OCI-LY7 (cell line): Measurements from ENCODE around the gene SUOX. TPM values are rescaled to one million over a fixed set of nuclear protein-coding genes. Genes with fewer than 3 reads are reported as not detected.

Source experiments
- BruUV-seq: library from RNA; stranded (reverse); fragments of 400-500 nt; replicated peaks from 2 replicates; lab custom pipeline; 2021; lab: Mats Ljungman, UMichigan
- CTCF ChIA-PET: fragments of 300-600 bp; sonication (Branson Sonifier 250); formaldehyde crosslinking; loops from one replicate; lab custom pipeline; 2022; ENCODE audit warnings: antibody characterized with exemption; ENCODE audit not compliant: unreplicated experiment; lab: Charles Lee
- POLR2A ChIA-PET: fragments of 300-600 bp; sonication (Branson Sonifier 250); formaldehyde crosslinking; loops from one replicate; lab custom pipeline; 2022; ENCODE audit warnings: antibody characterized with exemption; lab: Charles Lee
- DNase-seq: peaks from one replicate; pipeline ENCODE4 v3.0.0-alpha.2; 2015; ENCODE audit warnings: low spot score
- H2AFZ ChIP-seq: fragments of 200-600 bp; sonication (generic), shearing (Covaris generic); 2 replicates; pipeline ENCODE4 v1.6.1; 2014; ENCODE audit warnings: mild to moderate bottlenecking, antibody characterized with exemption, low read length, moderate library complexity
- H3K27ac ChIP-seq: fragments of 200-600 bp; sonication (generic); 2 replicates; pipeline ENCODE4 v1.5.1; 2014; ENCODE audit warnings: mixed run types, low read depth, mild to moderate bottlenecking, moderate library complexity, low read length, inconsistent platforms; ENCODE audit not compliant: poor library complexity, severe bottlenecking
- H3K36me3 ChIP-seq: fragments of 200-600 bp; sonication (generic); 2 replicates; pipeline ENCODE4 v1.6.1; 2014; ENCODE audit warnings: mild to moderate bottlenecking, antibody characterized with exemption, low read length, moderate library complexity, mixed read lengths; ENCODE audit not compliant: insufficient read depth
- H3K4me1 ChIP-seq: fragments of 200-600 bp; sonication (generic); 2 replicates; pipeline ENCODE4 v1.5.1; 2014; ENCODE audit warnings: mild to moderate bottlenecking, low read length; ENCODE audit not compliant: insufficient read depth, poor library complexity, severe bottlenecking
- H3K4me2 ChIP-seq: fragments of 200-600 bp; sonication (generic); 2 replicates; pipeline ENCODE4 v1.6.1; 2014; ENCODE audit warnings: mild to moderate bottlenecking, low read length
- H3K4me3 ChIP-seq: fragments of 200-600 bp; sonication (generic); 2 replicates; pipeline ENCODE4 v1.5.1; 2014; ENCODE audit warnings: mild to moderate bottlenecking, low read depth, low read length; ENCODE audit not compliant: poor library complexity, severe bottlenecking
- H3K79me2 ChIP-seq: fragments of 200-600 bp; sonication (generic); 2 replicates; pipeline ENCODE4 v1.6.1; 2016; ENCODE audit warnings: low read depth, mild to moderate bottlenecking, low read length, moderate library complexity, mixed read lengths; ENCODE audit not compliant: insufficient read depth
- H3K9me2 ChIP-seq: fragments of 200-600 bp; sonication (generic); 2 replicates; pipeline ENCODE4 v1.6.1; 2016; ENCODE audit warnings: mild to moderate bottlenecking, low read length, mixed read lengths; ENCODE audit not compliant: insufficient read depth
- H3K9me3 ChIP-seq: fragments of 200-600 bp; sonication (generic); 2 replicates; pipeline ENCODE4 v1.6.1; 2014; ENCODE audit warnings: mild to moderate bottlenecking, mixed run types, low read length, mixed read lengths
- H4K20me1 ChIP-seq: fragments of 200-600 bp; sonication (generic); 2 replicates; pipeline ENCODE4 v1.6.1; 2014; ENCODE audit warnings: mild to moderate bottlenecking, antibody characterized with exemption, low read length, moderate library complexity, mixed read lengths; ENCODE audit not compliant: insufficient read depth
- CTCF ChIP-seq: fragments of 200-600 bp; sonication (generic); conservative IDR thresholded peaks from 2 replicates; pipeline ENCODE4 v1.5.1; 2014; ENCODE audit warnings: mild to moderate bottlenecking, antibody characterized with exemption, low read length, moderate library complexity, mixed read lengths
- EZH2phosphoT487 ChIP-seq: fragments of 200-600 bp; sonication (generic); IDR thresholded peaks from 2 replicates; pipeline ENCODE4 v1.6.1; 2018; ENCODE audit warnings: low read depth, borderline replicate concordance, mild to moderate bottlenecking, mixed run types, antibody characterized with exemption, low read length, moderate library complexity, mixed read lengths
- intact Hi-C: fragments of 100-400 bp; cut with micrococcal nuclease; formaldehyde crosslinking; loops from one replicate; pipeline ENCODE4 v1.10.0; 2022; ENCODE audit not compliant: unreplicated experiment
- total RNA-seq, 2 experiments: library from RNA; depleted of rRNA in 1 of 2; stranded (reverse); fragments of >200 nt in 1 of 2; shearing (Covaris generic) in 1 of 2; gene quantifications; 2 replicates each; pipeline ENCODE4 v1.2.3, GENCODE V29; 2014 to 2022

The SUOX gene
- total RNA-seq, 2 experiments from 2014 or later, result 2.7 to 6.4 TPM

GRCh38 chr12:56017181-56017580 is 20.1 kb downstream of the SUOX start:
- Histone ChIP-seq H3K36me3 (no peaks in the 10 kb centered on the region), H3K4me3 (no peak overlapping the region), H3K4me2 (no peak overlapping the region), H4K20me1 (no peaks in the 10 kb centered on the region), H3K79me2 (no peaks in the 10 kb centered on the region), H3K4me1 (no peaks in the 10 kb centered on the region), H3K9me3 (no peaks in the 10 kb centered on the region), H2AFZ (no peak overlapping the region), H3K9me2 (no peaks in the 10 kb centered on the region), H3K27ac (no peak overlapping the region)
- CTCF ChIA-PET, result no interaction called here
- intact Hi-C loops, result no loop called here
- BruUV-seq, result no TSS peak
- POLR2A ChIA-PET, result interaction anchor here (0.7 kb wide), 1 partner anchor 11 kb away, joined by 3 read pairs; no protein-coding TSS in a partner anchor
- DNase-seq, result no peak
- TF ChIP-seq EZH2phosphoT487 (no peak), CTCF (no peak)

- no peaks in the 10 kb centered on the region for H4K20me1 ChIP-seq
- POLR2A ChIA-PET, result no interaction called here
- DNase-seq, result no peak
- H3K4me2 ChIP-seq, result no peak overlapping the region
- H3K4me1 ChIP-seq, result no peaks in the 10 kb centered on the region
- H3K9me3 ChIP-seq, result no peaks in the 10 kb centered on the region
- no peaks in the 10 kb centered on the region for H3K36me3 ChIP-seq
- H3K9me2 ChIP-seq, result no peaks in the 10 kb centered on the region
- no peak overlapping the region for H3K27ac ChIP-seq
- no peak overlapping the region for H2AFZ ChIP-seq
- CTCF ChIA-PET, result no interaction called here
- BruUV-seq, result no TSS peak
- TF ChIP-seq EZH2phosphoT487 (no peak), CTCF (no peak)
- intact Hi-C loops, result no loop called here
- H3K79me2 ChIP-seq, result no peaks in the 10 kb centered on the region
- no peak overlapping the region for H3K4me3 ChIP-seq
Observed at GRCh38 chr12:56018356-56018755, 21.3 kb downstream of the SUOX start.

- BruUV-seq, result no TSS peak
- H4K20me1 ChIP-seq, result no peaks in the 10 kb centered on the region
- H2AFZ ChIP-seq, result no peak within 1 kb of the TSS
- H3K27ac ChIP-seq, result no peak within 1 kb of the TSS
- CTCF ChIA-PET, result no interaction called here
- H3K4me3 ChIP-seq, result no peak within 1 kb of the TSS
- no peaks in the 10 kb centered on the region for H3K36me3 ChIP-seq
- TF ChIP-seq EZH2phosphoT487, result no peak
- TF ChIP-seq CTCF, result no peak
- intact Hi-C loops, result no loop called here
- DNase-seq, result no peak
- H3K4me2 ChIP-seq, result no peak within 1 kb of the TSS
- no peaks in the 10 kb centered on the region for H3K79me2 ChIP-seq
- H3K9me2 ChIP-seq, result no peaks in the 10 kb centered on the region
- no peaks in the 10 kb centered on the region for H3K4me1 ChIP-seq
- no peaks in the 10 kb centered on the region for H3K9me3 ChIP-seq
- POLR2A ChIA-PET, result interaction anchor here (0.6 kb wide), 1 partner anchor 26 kb away, joined by 3 read pairs; no protein-coding TSS in a partner anchor
Observed at GRCh38 chr12:56020423-56021184, 23.5 kb downstream of the SUOX start, which contains the start of gene IKZF4. Gene IKZF4, plus strand, starts transcription at chr12:56021043. Its CDS starts 451 bp downstream, at chr12:56021494.
